ENCODE measurements around the gene ADD3. TPM values are rescaled to one million over a fixed set of nuclear protein-coding genes. Genes with fewer than 3 reads are reported as not detected.

ADD3 gene
- total and polyA plus RNA-seq, 10 of the 15 experiments (the other 5 are each of a cell fraction or from before 2014, with no cell fraction given) = 27.3 to 129 (median 67.8) TPM

DNA sequence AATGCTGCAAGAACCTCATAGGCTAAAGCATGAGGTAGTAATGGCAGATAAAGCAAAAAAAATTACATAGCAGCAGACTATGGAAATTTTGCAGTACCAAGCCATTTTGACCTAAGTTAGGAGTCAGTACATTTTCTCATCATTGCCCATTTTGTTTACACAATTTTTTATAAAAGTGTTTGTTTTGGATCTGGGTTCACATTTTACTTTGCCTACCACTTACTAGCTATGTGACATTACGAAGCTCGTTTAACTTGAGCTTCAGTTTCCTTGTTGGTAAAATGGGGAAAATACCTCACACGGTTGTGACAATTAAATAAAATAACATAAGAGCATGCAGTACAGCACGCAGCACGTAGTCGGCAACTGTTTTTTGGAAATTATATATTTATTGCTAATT, 99.6 kb downstream of the ADD3 start:
- Histone ChIP-seq H3K4me1 (ENCODE audit: control insufficient read depth, insufficient read depth, low read length) (peaks cover 1% of the 10 kb centered on the region), H3K4me2 (ENCODE audit: control insufficient read depth, insufficient read depth) (no peak overlapping the region), H3K27ac (ENCODE audit: control insufficient read depth, insufficient read depth) (no peak overlapping the region), H3K9ac (ENCODE audit: control insufficient read depth, insufficient read depth, low read length) (no peak overlapping the region), H4K20me1 (ENCODE audit: control insufficient read depth, insufficient read depth) (no peaks in the 10 kb centered on the region), H3K9me3 (replicated peaks; ENCODE audit: control insufficient read depth, insufficient read depth, low read length) (peaks cover 3% of the 10 kb centered on the region; the same call in 2 of the 3 replicates), H3K79me2 (ENCODE audit: control insufficient read depth, insufficient read depth, low read length) (no peaks in the 10 kb centered on the region), H3K4me3 (no peak overlapping the region), H3K36me3 (ENCODE audit: control insufficient read depth in 2 of 2, insufficient read depth in 2 of 2, low read length in 1 of 2) (0 out of 4 replicates have a peak, but pooled peaks cover 0 to 5% of the 10 kb centered on the region in 2 experiments), H2AFZ (ENCODE audit: control insufficient read depth, low read depth, low read length) (no peak overlapping the region), H3K27me3 (replicated peaks in 1 of 2; ENCODE audit: control insufficient read depth in 2 of 2, insufficient read depth in 2 of 2, low read length in 1 of 2) (no peaks in the 10 kb centered on the region)
- WGBS (ENCODE audit: insufficient coverage, insufficient replicate concordance, low lambda C conversion rate, missing lambda C conversion rate) = 98% methylated on average over 6 of the region's 6 CpGs
- ChIA-PET POLR2A (no interaction called here), SMC1A (ENCODE audit: uncharacterized antibody, unreplicated experiment) (interaction anchor here (0.5 to 3.7 kb wide), 10 partner anchors 9 to 196 kb away, joined by 3 to 13 read pairs (median 5); no protein-coding TSS in a partner anchor), RAD21 (ENCODE audit: unreplicated experiment) (interaction anchor here (1.3 to 2.0 kb wide), 2 partner anchors 32 to 100 kb away, joined by 3 to 4 read pairs; partner anchors contain the start of gene ADD3), CTCF (interaction anchor here (0.5 to 3.2 kb wide), 5 partner anchors 30 to 437 kb away, joined by 3 to 12 read pairs (median 4); no protein-coding TSS in a partner anchor)
- no peak for DNase-seq (ENCODE audit: low read depth, low spot score)
- no TSS peak for BruUV-seq (replicated peaks)
- intact Hi-C loops (cut with micrococcal nuclease; ENCODE audit: unreplicated experiment) = no loop called here
- ATAC-seq = no peak
- no peak for TF ChIP-seq TCF7 (IDR thresholded peaks at IDR 0.05; ENCODE audit: borderline replicate concordance)
- no peak for TF ChIP-seq ZZZ3 (IDR thresholded peaks at IDR 0.05; ENCODE audit: control insufficient read depth, insufficient read length, low read depth)
- TF ChIP-seq SMAD5 (IDR thresholded peaks at IDR 0.05; ENCODE audit: low read depth) = no peak
- TF ChIP-seq, protein P1, sequence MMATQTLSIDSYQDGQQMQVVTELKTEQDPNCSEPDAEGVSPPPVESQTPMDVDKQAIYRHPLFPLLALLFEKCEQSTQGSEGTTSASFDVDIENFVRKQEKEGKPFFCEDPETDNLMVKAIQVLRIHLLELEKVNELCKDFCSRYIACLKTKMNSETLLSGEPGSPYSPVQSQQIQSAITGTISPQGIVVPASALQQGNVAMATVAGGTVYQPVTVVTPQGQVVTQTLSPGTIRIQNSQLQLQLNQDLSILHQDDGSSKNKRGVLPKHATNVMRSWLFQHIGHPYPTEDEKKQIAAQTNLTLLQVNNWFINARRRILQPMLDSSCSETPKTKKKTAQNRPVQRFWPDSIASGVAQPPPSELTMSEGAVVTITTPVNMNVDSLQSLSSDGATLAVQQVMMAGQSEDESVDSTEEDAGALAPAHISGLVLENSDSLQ (IDR thresholded peaks at IDR 0.05) = no peak
- no peak for TF ChIP-seq RCOR1 (conservative IDR thresholded peaks at IDR 0.05; ENCODE audit: low read depth, low read length)
- TF ChIP-seq NR2F1 (conservative IDR thresholded peaks at IDR 0.05) = no peak
- in situ Hi-C loops (cut with MboI) = no loop called here
- no peak for FAIRE-seq

DNA sequence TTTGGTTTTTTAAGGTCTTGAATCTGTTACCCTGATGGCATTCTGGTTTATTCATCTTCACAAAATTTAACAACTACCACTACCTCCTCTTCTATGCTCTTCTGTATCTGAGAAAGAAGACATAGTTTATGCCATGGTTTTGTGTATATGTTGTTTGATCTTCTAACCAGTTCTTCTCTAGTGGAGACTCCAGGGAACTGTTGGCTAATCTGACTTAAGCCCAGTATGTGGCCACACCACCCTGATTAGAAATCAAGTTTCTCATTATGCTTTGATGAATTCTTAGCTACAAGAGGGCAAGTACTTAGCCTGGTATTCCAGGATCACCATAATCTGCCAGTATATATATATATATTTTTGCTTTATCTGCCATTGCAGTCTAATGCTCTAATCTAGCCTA, 100.1 kb downstream of the ADD3 start:
- no peak overlapping the region for H3K4me3 ChIP-seq
- DNase-seq (ENCODE audit: low read depth, low spot score) (no peak), FAIRE-seq (no peak), ATAC-seq (no peak)
- CTCF ChIA-PET = interaction anchor here (0.5 to 3.2 kb wide), 5 partner anchors 30 to 438 kb away, joined by 3 to 12 read pairs (median 4); no protein-coding TSS in a partner anchor
- H4K20me1 ChIP-seq (ENCODE audit: control insufficient read depth, insufficient read depth) = no peaks in the 10 kb centered on the region
- H3K4me1 ChIP-seq (ENCODE audit: control insufficient read depth, insufficient read depth, low read length) = no peaks in the 10 kb centered on the region
- no peak for TF ChIP-seq KDM1A (IDR thresholded peaks at IDR 0.05; ENCODE audit: borderline replicate concordance)
- no peak for TF ChIP-seq JUND (IDR thresholded peaks at IDR 0.05; ENCODE audit: low read depth, low read length)
- H2AFZ ChIP-seq (ENCODE audit: control insufficient read depth, low read depth, low read length) = no peak overlapping the region
- H3K9me3 ChIP-seq (replicated peaks; ENCODE audit: control insufficient read depth, insufficient read depth, low read length) = peaks cover 3% of the 10 kb centered on the region; the same call in 1 of the 3 replicates
- no peak overlapping the region for H3K4me2 ChIP-seq (ENCODE audit: control insufficient read depth, insufficient read depth)
- in situ Hi-C loops (cut with MboI) = no loop called here
- H3K79me2 ChIP-seq (ENCODE audit: control insufficient read depth, insufficient read depth, low read length) = no peaks in the 10 kb centered on the region
- BruUV-seq (replicated peaks) = no TSS peak
- peaks cover 0 to 4% of the 10 kb centered on the region in 2 experiments; a peak in 1 of 4 replicates for H3K36me3 ChIP-seq (ENCODE audit: control insufficient read depth in 2 of 2, insufficient read depth in 2 of 2, low read length in 1 of 2)
- POLR2A ChIA-PET = interaction anchor here (1.7 kb wide), 1 partner anchor 11 kb away, joined by 4 read pairs; no protein-coding TSS in a partner anchor
- SMC1A ChIA-PET (ENCODE audit: uncharacterized antibody, unreplicated experiment) = interaction anchor here (0.9 to 3.7 kb wide), 19 partner anchors 9 to 564 kb away, joined by 3 to 13 read pairs (median 4); no protein-coding TSS in a partner anchor
- intact Hi-C loops (cut with micrococcal nuclease; ENCODE audit: unreplicated experiment) = no loop called here
- RAD21 ChIA-PET (ENCODE audit: unreplicated experiment) = interaction anchor here (1.0 to 2.0 kb wide), 3 partner anchors 30 to 101 kb away, joined by 3 to 4 read pairs (median 4); partner anchors contain the start of gene ADD3
- no peaks in the 10 kb centered on the region for H3K27me3 ChIP-seq (replicated peaks in 1 of 2; ENCODE audit: control insufficient read depth in 2 of 2, insufficient read depth in 2 of 2, low read length in 1 of 2)
- H3K9ac ChIP-seq (ENCODE audit: control insufficient read depth, insufficient read depth, low read length) = no peak overlapping the region
- H3K27ac ChIP-seq (ENCODE audit: control insufficient read depth, insufficient read depth) = no peak overlapping the region

Measured in GM12878 (cell line).